Spleen (tissue), 11 donors: ENCODE measurements around the gene CLEC3B. TPM values are rescaled to one million over a fixed set of nuclear protein-coding genes. Genes with fewer than 3 reads are reported as not detected.

ENCODE experiments used
- DNase-seq: peaks from one replicate; pipeline ENCODE4 v3.0.0-alpha.2; 2020
- H3K27ac ChIP-seq, 8 donors: fragments of 200-600 bp; sonication (generic) in 7 of 8; 1 replicate in 4 of 8; 2 replicates in 4 of 8; pipeline versions ENCODE4 v1.5.0 to v1.8.0; 2016 to 2021; ENCODE audit warnings: inconsistent platforms in 4 of 8, mild to moderate bottlenecking in 4 of 8, moderate library complexity in 1 of 8
- H3K27me3 ChIP-seq, 7 donors: fragments of 200-600 bp; sonication (generic) in 6 of 7; replicated peaks in 1 of 7; 1 replicate in 4 of 7; 2 replicates in 3 of 7; pipeline versions ENCODE4 v1.5.0 to v1.8.0; 2016 to 2021; ENCODE audit warnings: inconsistent platforms in 3 of 7, mild to moderate bottlenecking in 1 of 7
- H3K36me3 ChIP-seq, 6 donors: fragments of 200-600 bp; sonication (generic) in 5 of 6; 1 replicate in 4 of 6; 2 replicates in 2 of 6; pipeline versions ENCODE4 v1.5.0 to v1.8.0; 2016 to 2021; ENCODE audit warnings: inconsistent platforms in 2 of 6
- H3K4me1 ChIP-seq, 6 donors: fragments of 200-600 bp; sonication (generic) in 5 of 6; 1 replicate in 3 of 6; 2 replicates in 3 of 6; pipeline versions ENCODE4 v1.5.0 to v1.8.0; 2016 to 2021; ENCODE audit warnings: inconsistent platforms in 3 of 6
- H3K4me3 ChIP-seq, 8 donors: fragments of 200-600 bp; sonication (generic) in 7 of 8; 1 replicate in 4 of 8; 2 replicates in 4 of 8; pipeline versions ENCODE4 v1.5.0 to v1.8.0; 2016 to 2021; ENCODE audit warnings: inconsistent platforms in 4 of 8, mild to moderate bottlenecking in 4 of 8, moderate library complexity in 2 of 8
- H3K9me3 ChIP-seq, 8 donors: fragments of 200-600 bp; sonication (generic) in 7 of 8; 1 replicate in 4 of 8; 2 replicates in 4 of 8; pipeline versions ENCODE4 v1.5.0 to v1.8.0; 2016 to 2021; ENCODE audit warnings: inconsistent platforms in 4 of 8
- CTCF ChIP-seq, 11 experiments: fragments of 200-600 bp in 7 of 11; fragments of 450-650 bp in 4 of 11; sonication (generic) in 4 of 11; IDR thresholded peaks in 8 of 11; conservative IDR thresholded peaks in 3 of 11; 1 replicate in 7 of 11; 2 replicates in 4 of 11; pipeline versions ENCODE4 v1.4.0 to v1.8.0; 2016 to 2021; ENCODE audit warnings: antibody characterized with exemption in 11 of 11, inconsistent platforms in 4 of 11, mild to moderate bottlenecking in 1 of 11
- POLR2A ChIP-seq, 3 donors: fragments of 450-650 bp; IDR thresholded peaks; one replicate each; pipeline ENCODE4 v1.5.1; 2017; ENCODE audit warnings: antibody characterized with exemption in 3 of 3, mild to moderate bottlenecking in 1 of 3
- POLR2AphosphoS5 ChIP-seq, 3 donors: sonication (generic); formaldehyde crosslinking; IDR thresholded peaks; one replicate each; pipeline ENCODE4 v1.5.1; 2017; ENCODE audit warnings: antibody characterized with exemption in 3 of 3
- WGBS, 5 donors: extraction: QIAGEN DNeasy Blood & Tissue Kit in 3 of 5; methylation state at CpG; one replicate each; pipeline versions ENCODE4 v1.1.5 to v1.1.7; 2013 to 2018; 5-methylcytosine and 5-hydroxymethylcytosine counted together
- intact Hi-C: fragments of 100-400 bp; cut with DNase I; formaldehyde crosslinking; loops from one replicate; pipeline ENCODE4 v1.15.0; 2023; ENCODE audit warnings: low total_unique reads
- polyA plus RNA-seq, 3 donors: library from polyadenylated mRNA; stranded (reverse); fragments of 200-250 nt; gene quantifications; one replicate each; pipeline ENCODE4 v1.2.1, GENCODE V29; 2013
- total RNA-seq, 7 donors: library from RNA; depleted of rRNA in 3 of 7; stranded (reverse); fragments of >200 nt in 3 of 7; fragmentation: NEBNext Ultra II Directional in 4 of 7; extraction: Animal tissue kit (Norgen Biotek cat#: 25700) in 4 of 7; gene quantifications; one replicate each; pipeline versions ENCODE4 v1.1.0 to v1.2.1, GENCODE V29; 2016 to 2021
- donor health status: healthy with polysubstance abuse.
- donor health status: DM: no; HTN: no; CAD: no; lungs with moderate emphysema.
- donor health status: DM: no; HTN: no; CAD: no.
- donor health status: Bipolar disorder and iron deficiency.
- donor health status: healthy.
- donor health status: DM: no; HTN: no; CAD: no.
- donor health status: DM: yes; HTN: yes; CAD: no.

CLEC3B gene
- total and polyA plus RNA-seq, 10 donors = 68.6 to 409 (median 280) TPM

GRCh38 chr3:45035441-45036301 is 9.6 kb downstream of the CLEC3B start:
- no peaks in the 10 kb centered on the region for H3K9me3 ChIP-seq
- peak; percentile 81 for DNase-seq
- H3K4me1 ChIP-seq = peaks cover 17 to 61% (median 47%) of the 10 kb centered on the region in 6 donors
- H3K27ac ChIP-seq = peak overlapping the region in 7 of 8 donors; percentile 38 to 82 (median 77)
- WGBS, 5 donors = 35 to 51% (median 36%) methylated on average over 28 to 64 of the region's 64 CpGs
- H3K36me3 ChIP-seq = peaks cover 0 to 31% (median 0%) of the 10 kb centered on the region in 6 donors
- intact Hi-C loops = loop anchor here (5.0 to 10.0 kb wide), 2 partner anchors 177 to 459 kb away; no protein-coding TSS in a partner anchor
- peaks cover 0 to 19% (median 0%) of the 10 kb centered on the region in 7 donors for H3K27me3 ChIP-seq
- H3K4me3 ChIP-seq = peak overlapping the region in 6 of 8 donors; percentile 1 to 56 (median 12)
- peak in 1 of 3 donors; percentile 38 for TF ChIP-seq POLR2AphosphoS5 (IDR thresholded peaks at IDR 0.05)
- TF ChIP-seq POLR2A (IDR thresholded peaks at IDR 0.05) = no peak
- no peak for TF ChIP-seq CTCF (IDR thresholded peaks at IDR 0.05 in 8 of 11, conservative IDR thresholded peaks at IDR 0.05 in 3 of 11)

GRCh38 chr3:45037720-45038455 is 11.8 kb downstream of the CLEC3B start:
- 3 to 5% (median 4%) methylated on average over 10 to 11 of the region's 11 CpGs for WGBS, 5 donors
- peaks cover 0 to 19% (median 0%) of the 10 kb centered on the region in 7 donors for H3K27me3 ChIP-seq
- H3K36me3 ChIP-seq = peaks cover 0 to 11% (median 0%) of the 10 kb centered on the region in 6 donors
- H3K4me3 ChIP-seq = no peak overlapping the region
- DNase-seq = peak; percentile 93
- intact Hi-C loops = loop anchor here (5.0 to 10.0 kb wide), 2 partner anchors 174 to 457 kb away; no protein-coding TSS in a partner anchor
- no peak for TF ChIP-seq POLR2A (IDR thresholded peaks at IDR 0.05)
- peak in 2 of 3 donors; percentile 74 to 78 for TF ChIP-seq POLR2AphosphoS5 (IDR thresholded peaks at IDR 0.05)
- TF ChIP-seq CTCF (IDR thresholded peaks at IDR 0.05 in 8 of 11, conservative IDR thresholded peaks at IDR 0.05 in 3 of 11) = peak; percentile 86 to 98 (median 96)
- H3K27ac ChIP-seq = peak overlapping the region in 4 of 8 donors; percentile 7 to 78 (median 52)
- H3K4me1 ChIP-seq = peaks cover 17 to 73% (median 49%) of the 10 kb centered on the region in 6 donors
- H3K9me3 ChIP-seq = no peaks in the 10 kb centered on the region

GRCh38 chr3:45041666-45042065 is 15.6 kb downstream of the CLEC3B start:
- H3K27ac ChIP-seq = no peak overlapping the region
- H3K27me3 ChIP-seq = peaks cover 0 to 6% (median 0%) of the 10 kb centered on the region in 7 donors
- H3K36me3 ChIP-seq = peaks cover 0 to 6% (median 0%) of the 10 kb centered on the region in 6 donors
- peaks cover 0 to 57% (median 21%) of the 10 kb centered on the region in 6 donors for H3K4me1 ChIP-seq
- H3K4me3 ChIP-seq = no peak overlapping the region
- WGBS, 5 donors = 78 to 91% (median 82%) methylated on average over 2 of the region's 2 CpGs
- no peak for DNase-seq
- H3K9me3 ChIP-seq = no peaks in the 10 kb centered on the region
- intact Hi-C loops = no loop called here
- TF ChIP-seq POLR2AphosphoS5 (IDR thresholded peaks at IDR 0.05) (no peak), CTCF (IDR thresholded peaks at IDR 0.05 in 8 of 11, conservative IDR thresholded peaks at IDR 0.05 in 3 of 11) (no peak), POLR2A (IDR thresholded peaks at IDR 0.05) (no peak)
